Measurements from ENCODE around the gene ST6GALNAC1. TPM values are rescaled to one million over a fixed set of nuclear protein-coding genes. Genes with fewer than 3 reads are reported as not detected.

ST6GALNAC1 gene
- total and polyA plus RNA-seq, 2 of the 13 experiments (the other 11 are each of a cell fraction or from before 2014, with no cell fraction given), result not detected

DNA sequence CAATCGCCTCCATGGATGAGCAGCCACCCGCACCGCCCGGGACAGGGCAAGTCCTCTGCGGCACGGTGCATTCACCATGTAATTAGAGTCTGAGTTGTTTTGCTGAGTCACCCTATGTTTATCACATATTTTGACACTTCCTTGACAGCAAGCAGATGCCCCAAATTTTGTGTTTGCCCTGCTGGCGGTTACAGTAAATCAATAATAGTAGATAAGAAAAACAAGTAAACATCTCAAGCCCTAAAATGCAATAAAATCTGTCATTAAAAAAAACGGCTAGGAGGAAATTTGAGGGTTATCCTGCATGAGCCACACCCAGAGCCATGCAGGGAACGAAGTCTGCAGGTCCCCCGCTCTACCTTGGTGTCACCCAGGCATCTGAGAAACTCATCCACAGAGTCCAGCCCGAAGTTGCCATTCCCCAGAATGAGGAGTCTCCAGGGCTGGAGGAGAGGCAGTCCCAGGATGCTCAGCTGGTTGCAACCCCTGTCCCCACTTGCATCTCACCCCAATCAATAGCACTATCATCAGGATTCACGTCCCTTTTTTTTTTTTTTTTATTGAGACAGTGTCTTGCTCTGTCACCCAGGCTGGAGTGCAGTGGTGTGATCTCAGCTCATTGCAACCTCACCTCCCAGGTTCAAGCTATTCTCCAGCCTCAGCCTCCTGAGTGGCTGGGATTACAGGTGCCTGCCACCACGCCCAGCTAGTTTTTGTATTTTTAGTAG lies 16.5 kb upstream of the ST6GALNAC1 start (continued):
- TF ChIP-seq, protein P1, sequence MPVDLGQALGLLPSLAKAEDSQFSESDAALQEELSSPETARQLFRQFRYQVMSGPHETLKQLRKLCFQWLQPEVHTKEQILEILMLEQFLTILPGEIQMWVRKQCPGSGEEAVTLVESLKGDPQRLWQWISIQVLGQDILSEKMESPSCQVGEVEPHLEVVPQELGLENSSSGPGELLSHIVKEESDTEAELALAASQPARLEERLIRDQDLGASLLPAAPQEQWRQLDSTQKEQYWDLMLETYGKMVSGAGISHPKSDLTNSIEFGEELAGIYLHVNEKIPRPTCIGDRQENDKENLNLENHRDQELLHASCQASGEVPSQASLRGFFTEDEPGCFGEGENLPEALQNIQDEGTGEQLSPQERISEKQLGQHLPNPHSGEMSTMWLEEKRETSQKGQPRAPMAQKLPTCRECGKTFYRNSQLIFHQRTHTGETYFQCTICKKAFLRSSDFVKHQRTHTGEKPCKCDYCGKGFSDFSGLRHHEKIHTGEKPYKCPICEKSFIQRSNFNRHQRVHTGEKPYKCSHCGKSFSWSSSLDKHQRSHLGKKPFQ (CRISPR knock-in tag; IDR thresholded peaks at IDR 0.05; ENCODE audit: insufficient replicate concordance), result no peak
- TF ChIP-seq ZNF563 (CRISPR knock-in tag; IDR thresholded peaks at IDR 0.05) (0 out of 2 replicates have a peak, but pooled peaks have one; percentile 30), ZNF30 (CRISPR knock-in tag; IDR thresholded peaks at IDR 0.05) (no peak), FOSL2 (CRISPR knock-in tag; IDR thresholded peaks at IDR 0.05) (peak; percentile 75), ELF3 (CRISPR knock-in tag; IDR thresholded peaks at IDR 0.05) (0 out of 2 replicates have a peak, but pooled peaks have one; percentile 7), ZNF782 (CRISPR knock-in tag; IDR thresholded peaks at IDR 0.05; ENCODE audit: borderline replicate concordance) (0 out of 2 replicates have a peak, but pooled peaks have one; percentile 50), SAP130 (CRISPR knock-in tag; IDR thresholded peaks at IDR 0.05; ENCODE audit: low read depth) (peak; percentile 45), ZNF225 (CRISPR knock-in tag; IDR thresholded peaks at IDR 0.05) (0 out of 2 replicates have a peak, but pooled peaks have one; percentile 52), HMG20A (CRISPR knock-in tag; IDR thresholded peaks at IDR 0.05; ENCODE audit: borderline replicate concordance) (0 out of 2 replicates have a peak, but pooled peaks have one; percentile 5), ATRX (CRISPR knock-in tag; IDR thresholded peaks at IDR 0.05; ENCODE audit: borderline replicate concordance) (no peak), ZC3H4 (CRISPR knock-in tag; IDR thresholded peaks at IDR 0.05; ENCODE audit: borderline replicate concordance) (0 out of 2 replicates have a peak, but pooled peaks have one; percentile 42), ZNF317 (CRISPR knock-in tag; IDR thresholded peaks at IDR 0.05) (0 out of 2 replicates have a peak, but pooled peaks have one; percentile 39)
- TF ChIP-seq, protein P2, sequence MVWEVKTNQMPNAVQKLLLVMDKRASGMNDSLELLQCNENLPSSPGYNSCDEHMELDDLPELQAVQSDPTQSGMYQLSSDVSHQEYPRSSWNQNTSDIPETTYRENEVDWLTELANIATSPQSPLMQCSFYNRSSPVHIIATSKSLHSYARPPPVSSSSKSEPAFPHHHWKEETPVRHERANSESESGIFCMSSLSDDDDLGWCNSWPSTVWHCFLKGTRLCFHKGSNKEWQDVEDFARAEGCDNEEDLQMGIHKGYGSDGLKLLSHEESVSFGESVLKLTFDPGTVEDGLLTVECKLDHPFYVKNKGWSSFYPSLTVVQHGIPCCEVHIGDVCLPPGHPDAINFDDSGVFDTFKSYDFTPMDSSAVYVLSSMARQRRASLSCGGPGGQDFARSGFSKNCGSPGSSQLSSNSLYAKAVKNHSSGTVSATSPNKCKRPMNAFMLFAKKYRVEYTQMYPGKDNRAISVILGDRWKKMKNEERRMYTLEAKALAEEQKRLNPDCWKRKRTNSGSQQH (CRISPR knock-in tag; IDR thresholded peaks at IDR 0.05; ENCODE audit: low read depth), result no peak
- TF ChIP-seq, protein P3, sequence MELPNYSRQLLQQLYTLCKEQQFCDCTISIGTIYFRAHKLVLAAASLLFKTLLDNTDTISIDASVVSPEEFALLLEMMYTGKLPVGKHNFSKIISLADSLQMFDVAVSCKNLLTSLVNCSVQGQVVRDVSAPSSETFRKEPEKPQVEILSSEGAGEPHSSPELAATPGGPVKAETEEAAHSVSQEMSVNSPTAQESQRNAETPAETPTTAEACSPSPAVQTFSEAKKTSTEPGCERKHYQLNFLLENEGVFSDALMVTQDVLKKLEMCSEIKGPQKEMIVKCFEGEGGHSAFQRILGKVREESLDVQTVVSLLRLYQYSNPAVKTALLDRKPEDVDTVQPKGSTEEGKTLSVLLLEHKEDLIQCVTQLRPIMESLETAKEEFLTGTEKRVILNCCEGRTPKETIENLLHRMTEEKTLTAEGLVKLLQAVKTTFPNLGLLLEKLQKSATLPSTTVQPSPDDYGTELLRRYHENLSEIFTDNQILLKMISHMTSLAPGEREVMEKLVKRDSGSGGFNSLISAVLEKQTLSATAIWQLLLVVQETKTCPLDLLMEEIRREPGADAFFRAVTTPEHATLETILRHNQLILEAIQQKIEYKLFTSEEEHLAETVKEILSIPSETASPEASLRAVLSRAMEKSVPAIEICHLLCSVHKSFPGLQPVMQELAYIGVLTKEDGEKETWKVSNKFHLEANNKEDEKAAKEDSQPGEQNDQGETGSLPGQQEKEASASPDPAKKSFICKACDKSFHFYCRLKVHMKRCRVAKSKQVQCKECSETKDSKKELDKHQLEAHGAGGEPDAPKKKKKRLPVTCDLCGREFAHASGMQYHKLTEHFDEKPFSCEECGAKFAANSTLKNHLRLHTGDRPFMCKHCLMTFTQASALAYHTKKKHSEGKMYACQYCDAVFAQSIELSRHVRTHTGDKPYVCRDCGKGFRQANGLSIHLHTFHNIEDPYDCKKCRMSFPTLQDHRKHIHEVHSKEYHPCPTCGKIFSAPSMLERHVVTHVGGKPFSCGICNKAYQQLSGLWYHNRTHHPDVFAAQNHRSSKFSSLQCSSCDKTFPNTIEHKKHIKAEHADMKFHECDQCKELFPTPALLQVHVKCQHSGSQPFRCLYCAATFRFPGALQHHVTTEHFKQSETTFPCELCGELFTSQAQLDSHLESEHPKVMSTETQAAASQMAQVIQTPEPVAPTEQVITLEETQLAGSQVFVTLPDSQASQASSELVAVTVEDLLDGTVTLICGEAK (IDR thresholded peaks at IDR 0.05), result peak; percentile 30; the same call in 1 of the 2 replicates
- TF ChIP-seq, protein P3 (CRISPR knock-in tag; IDR thresholded peaks at IDR 0.05), result peak; percentile 71; the same call in 1 of the 2 replicates
- TF ChIP-seq, protein P4, sequence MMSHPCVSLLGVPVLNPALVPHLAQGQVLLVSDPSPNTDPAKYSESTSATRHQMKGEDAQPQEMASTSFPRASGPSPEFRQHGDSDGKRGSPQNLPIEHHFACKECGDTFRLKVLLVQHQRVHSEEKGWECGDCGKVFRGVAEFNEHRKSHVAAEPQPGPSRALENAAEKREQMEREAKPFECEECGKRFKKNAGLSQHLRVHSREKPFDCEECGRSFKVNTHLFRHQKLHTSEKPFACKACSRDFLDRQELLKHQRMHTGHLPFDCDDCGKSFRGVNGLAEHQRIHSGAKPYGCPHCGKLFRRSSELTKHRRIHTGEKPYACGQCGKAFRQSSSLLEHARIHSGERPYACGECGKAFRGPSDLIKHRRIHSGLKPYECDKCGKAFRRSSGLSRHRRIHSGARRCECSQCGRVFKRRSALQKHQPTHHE (CRISPR knock-in tag; IDR thresholded peaks at IDR 0.05; ENCODE audit: borderline replicate concordance), result no peak

Measured in HepG2 (cell line).